NCI-H146 treated with DMSO at 0.1 percent for 48 hours (cell line): ENCODE measurements around the gene FGGY.
"Not testable (repeated sequence)": the region's sequence is repeated elsewhere in the genome, so short reads cannot be mapped to it uniquely, and the experiment has no call there.

Experiments
- DNase-seq: peaks from one replicate; lab custom pipeline; 2025; ENCODE audit not compliant: unreplicated experiment; lab: John Stamatoyannopoulos, UW

FGGY gene

GRCh38 chr1:59285691-59286090 is 11.2 kb upstream of the FGGY start:
- DNase-seq = no peak

GRCh38 chr1:59288046-59288445 is 8.8 kb upstream of the FGGY start:
- DNase-seq = no peak

- no peak for DNase-seq
Measured at GRCh38 chr1:59289570-59289969, 7.3 kb upstream of the FGGY start.

- peak; percentile 5 for DNase-seq
Measured at GRCh38 chr1:59290193-59290949, 6.5 kb upstream of the FGGY start.

GRCh38 chr1:59291561-59291960 is 5.3 kb upstream of the FGGY start:
- DNase-seq = no peak

GRCh38 chr1:59292562-59292961 is 4.3 kb upstream of the FGGY start:
- no peak for DNase-seq

- no peak for DNase-seq
Measured at GRCh38 chr1:59293206-59293605, 3.7 kb upstream of the FGGY start.

- no peak for DNase-seq
Measured at GRCh38 chr1:59293849-59294248, 3.0 kb upstream of the FGGY start.

- no peak for DNase-seq
Measured at GRCh38 chr1:59294423-59294822, 2.5 kb upstream of the FGGY start.

- DNase-seq = no peak
Measured at GRCh38 chr1:59295618-59296017, 1.3 kb upstream of the FGGY start.

GRCh38 chr1:59298026-59298583 is 1.2 kb downstream of the FGGY start:
- no peak for DNase-seq

- DNase-seq = no peak
Measured at GRCh38 chr1:59298710-59299346, 1.9 kb downstream of the FGGY start.

- DNase-seq = not testable (repeated sequence)
Measured at GRCh38 chr1:59299670-59300069, 2.8 kb downstream of the FGGY start.

GRCh38 chr1:59302297-59302696 is 5.4 kb downstream of the FGGY start:
- DNase-seq = no peak

GRCh38 chr1:59302871-59303270 is 6.0 kb downstream of the FGGY start:
- DNase-seq = no peak

- DNase-seq = no peak
Measured at GRCh38 chr1:59305188-59305587, 8.3 kb downstream of the FGGY start.

- no peak for DNase-seq
Measured at GRCh38 chr1:59307591-59307990, 10.7 kb downstream of the FGGY start.

- no peak for DNase-seq
Measured at GRCh38 chr1:59308839-59309238, 11.9 kb downstream of the FGGY start.

GRCh38 chr1:59309392-59309791 is 12.5 kb downstream of the FGGY start:
- no peak for DNase-seq

- DNase-seq = no peak
Measured at GRCh38 chr1:59309795-59310548, 13.1 kb downstream of the FGGY start.

GRCh38 chr1:59310549-59311250 is 13.8 kb downstream of the FGGY start:
- DNase-seq = no peak
